ENCODE data around the gene OLFM2. TPM values are rescaled to one million over a fixed set of nuclear protein-coding genes. Genes with fewer than 3 reads are reported as not detected.

The OLFM2 gene
- total and polyA plus RNA-seq, 2 experiments from 2014 or later, result 58.1 to 117 TPM

DNA sequence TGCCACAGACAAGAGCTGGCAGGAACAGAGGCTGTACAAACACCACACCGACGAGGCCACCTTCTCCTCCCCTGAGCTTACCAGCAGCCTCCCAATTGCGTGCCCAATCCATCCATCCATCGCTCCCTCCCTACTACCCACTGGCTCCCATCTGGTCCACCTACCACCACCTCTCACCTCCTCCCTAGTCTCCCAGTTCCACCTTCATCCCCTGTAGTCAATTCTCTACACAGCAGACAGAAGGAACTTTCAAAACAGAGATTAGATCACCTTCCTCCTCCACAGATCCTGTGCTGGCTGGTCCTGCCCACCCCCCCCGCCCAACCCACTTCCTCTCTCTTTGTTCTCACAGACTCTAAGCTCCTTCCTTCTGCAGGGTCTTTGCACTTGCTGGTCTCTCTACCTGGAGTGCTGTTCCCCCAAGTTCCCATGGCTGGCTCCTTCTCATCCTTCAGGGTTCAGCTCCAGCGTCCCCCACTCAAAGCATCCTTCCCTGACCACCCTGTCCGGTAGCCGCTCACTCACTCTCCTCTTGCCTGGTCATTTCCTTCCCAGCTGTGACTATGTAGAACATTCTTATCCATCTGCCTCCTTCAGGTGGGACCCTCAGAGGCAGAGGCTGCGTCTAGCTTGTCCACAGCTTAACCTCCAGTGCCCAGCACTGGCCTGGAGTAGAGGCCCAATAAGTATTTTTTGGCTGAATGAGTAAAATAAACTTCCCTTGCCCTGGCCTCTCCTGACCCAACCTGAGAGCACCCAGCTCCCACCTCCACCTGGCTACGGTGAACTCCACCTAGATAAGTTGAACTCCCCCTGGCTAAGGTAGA lies 78.2 kb downstream of the OLFM2 start:
- Mint-ChIP-seq H3K36me3 (ENCODE audit: low read depth) (peaks cover 36% of the 10 kb centered on the region; the same call in 2 of the 3 replicates), H3K27me3 (ENCODE audit: insufficient read depth, low read depth, poor library complexity) (peaks cover 11% of the 10 kb centered on the region), H3K27ac (no peak overlapping the region), H3K4me1 (no peaks in the 10 kb centered on the region), H3K9me3 (no peaks in the 10 kb centered on the region), H3K4me3 (no peak overlapping the region)
- Histone ChIP-seq H3K9me2 (ENCODE audit: insufficient read depth) (no peaks in the 10 kb centered on the region), H3K27ac (ENCODE audit: low read depth) (no peak overlapping the region), H3K79me2 (replicated peaks; ENCODE audit: insufficient read depth) (no peaks in the 10 kb centered on the region), H3K27me3 (ENCODE audit: insufficient read depth) (no peaks in the 10 kb centered on the region), H4K20me1 (replicated peaks; ENCODE audit: insufficient read depth) (peaks cover 12% of the 10 kb centered on the region; the same call in 1 of the 2 replicates), H3K36me3 (ENCODE audit: insufficient read depth) (no peaks in the 10 kb centered on the region; the same call in 1 of the 2 replicates), H3K4me3 (no peak overlapping the region), H3K4me2 (no peak overlapping the region), H3F3A (replicated peaks; ENCODE audit: low read depth) (no peaks in the 10 kb centered on the region), H3K4me1 (ENCODE audit: insufficient read depth) (no peaks in the 10 kb centered on the region), H2AFZ (no peak overlapping the region)
- no peak for DNase-seq (ENCODE audit: low spot score)
- TF ChIP-seq, protein P1, sequence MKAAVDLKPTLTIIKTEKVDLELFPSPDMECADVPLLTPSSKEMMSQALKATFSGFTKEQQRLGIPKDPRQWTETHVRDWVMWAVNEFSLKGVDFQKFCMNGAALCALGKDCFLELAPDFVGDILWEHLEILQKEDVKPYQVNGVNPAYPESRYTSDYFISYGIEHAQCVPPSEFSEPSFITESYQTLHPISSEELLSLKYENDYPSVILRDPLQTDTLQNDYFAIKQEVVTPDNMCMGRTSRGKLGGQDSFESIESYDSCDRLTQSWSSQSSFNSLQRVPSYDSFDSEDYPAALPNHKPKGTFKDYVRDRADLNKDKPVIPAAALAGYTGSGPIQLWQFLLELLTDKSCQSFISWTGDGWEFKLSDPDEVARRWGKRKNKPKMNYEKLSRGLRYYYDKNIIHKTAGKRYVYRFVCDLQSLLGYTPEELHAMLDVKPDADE (IDR thresholded peaks at IDR 0.05), result no peak
- TF ChIP-seq STAT1 (IDR thresholded peaks at IDR 0.05; ENCODE audit: unreplicated experiment) (no peak), POLR2AphosphoS5 (IDR thresholded peaks at IDR 0.05; ENCODE audit: low read depth) (no peak)
- TF ChIP-seq, protein P2, sequence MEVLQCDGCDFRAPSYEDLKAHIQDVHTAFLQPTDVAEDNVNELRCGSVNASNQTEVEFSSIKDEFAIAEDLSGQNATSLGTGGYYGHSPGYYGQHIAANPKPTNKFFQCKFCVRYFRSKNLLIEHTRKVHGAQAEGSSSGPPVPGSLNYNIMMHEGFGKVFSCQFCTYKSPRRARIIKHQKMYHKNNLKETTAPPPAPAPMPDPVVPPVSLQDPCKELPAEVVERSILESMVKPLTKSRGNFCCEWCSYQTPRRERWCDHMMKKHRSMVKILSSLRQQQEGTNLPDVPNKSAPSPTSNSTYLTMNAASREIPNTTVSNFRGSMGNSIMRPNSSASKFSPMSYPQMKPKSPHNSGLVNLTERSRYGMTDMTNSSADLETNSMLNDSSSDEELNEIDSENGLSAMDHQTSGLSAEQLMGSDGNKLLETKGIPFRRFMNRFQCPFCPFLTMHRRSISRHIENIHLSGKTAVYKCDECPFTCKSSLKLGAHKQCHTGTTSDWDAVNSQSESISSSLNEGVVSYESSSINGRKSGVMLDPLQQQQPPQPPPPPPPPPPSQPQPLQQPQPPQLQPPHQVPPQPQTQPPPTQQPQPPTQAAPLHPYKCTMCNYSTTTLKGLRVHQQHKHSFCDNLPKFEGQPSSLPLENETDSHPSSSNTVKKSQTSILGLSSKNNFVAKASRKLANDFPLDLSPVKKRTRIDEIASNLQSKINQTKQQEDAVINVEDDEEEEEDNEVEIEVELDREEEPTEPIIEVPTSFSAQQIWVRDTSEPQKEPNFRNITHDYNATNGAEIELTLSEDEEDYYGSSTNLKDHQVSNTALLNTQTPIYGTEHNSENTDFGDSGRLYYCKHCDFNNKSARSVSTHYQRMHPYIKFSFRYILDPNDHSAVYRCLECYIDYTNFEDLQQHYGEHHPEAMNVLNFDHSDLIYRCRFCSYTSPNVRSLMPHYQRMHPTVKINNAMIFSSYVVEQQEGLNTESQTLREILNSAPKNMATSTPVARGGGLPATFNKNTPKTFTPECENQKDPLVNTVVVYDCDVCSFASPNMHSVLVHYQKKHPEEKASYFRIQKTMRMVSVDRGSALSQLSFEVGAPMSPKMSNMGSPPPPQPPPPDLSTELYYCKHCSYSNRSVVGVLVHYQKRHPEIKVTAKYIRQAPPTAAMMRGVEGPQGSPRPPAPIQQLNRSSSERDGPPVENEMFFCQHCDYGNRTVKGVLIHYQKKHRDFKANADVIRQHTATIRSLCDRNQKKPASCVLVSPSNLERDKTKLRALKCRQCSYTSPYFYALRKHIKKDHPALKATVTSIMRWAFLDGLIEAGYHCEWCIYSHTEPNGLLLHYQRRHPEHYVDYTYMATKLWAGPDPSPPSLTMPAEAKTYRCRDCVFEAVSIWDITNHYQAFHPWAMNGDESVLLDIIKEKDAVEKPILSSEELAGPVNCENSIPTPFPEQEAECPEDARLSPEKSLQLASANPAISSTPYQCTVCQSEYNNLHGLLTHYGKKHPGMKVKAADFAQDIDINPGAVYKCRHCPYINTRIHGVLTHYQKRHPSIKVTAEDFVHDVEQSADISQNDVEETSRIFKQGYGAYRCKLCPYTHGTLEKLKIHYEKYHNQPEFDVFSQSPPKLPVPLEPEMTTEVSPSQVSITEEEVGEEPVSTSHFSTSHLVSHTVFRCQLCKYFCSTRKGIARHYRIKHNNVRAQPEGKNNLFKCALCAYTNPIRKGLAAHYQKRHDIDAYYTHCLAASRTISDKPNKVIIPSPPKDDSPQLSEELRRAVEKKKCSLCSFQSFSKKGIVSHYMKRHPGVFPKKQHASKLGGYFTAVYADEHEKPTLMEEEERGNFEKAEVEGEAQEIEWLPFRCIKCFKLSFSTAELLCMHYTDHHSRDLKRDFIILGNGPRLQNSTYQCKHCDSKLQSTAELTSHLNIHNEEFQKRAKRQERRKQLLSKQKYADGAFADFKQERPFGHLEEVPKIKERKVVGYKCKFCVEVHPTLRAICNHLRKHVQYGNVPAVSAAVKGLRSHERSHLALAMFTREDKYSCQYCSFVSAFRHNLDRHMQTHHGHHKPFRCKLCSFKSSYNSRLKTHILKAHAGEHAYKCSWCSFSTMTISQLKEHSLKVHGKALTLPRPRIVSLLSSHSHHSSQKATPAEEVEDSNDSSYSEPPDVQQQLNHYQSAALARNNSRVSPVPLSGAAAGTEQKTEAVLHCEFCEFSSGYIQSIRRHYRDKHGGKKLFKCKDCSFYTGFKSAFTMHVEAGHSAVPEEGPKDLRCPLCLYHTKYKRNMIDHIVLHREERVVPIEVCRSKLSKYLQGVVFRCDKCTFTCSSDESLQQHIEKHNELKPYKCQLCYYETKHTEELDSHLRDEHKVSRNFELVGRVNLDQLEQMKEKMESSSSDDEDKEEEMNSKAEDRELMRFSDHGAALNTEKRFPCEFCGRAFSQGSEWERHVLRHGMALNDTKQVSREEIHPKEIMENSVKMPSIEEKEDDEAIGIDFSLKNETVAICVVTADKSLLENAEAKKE (CRISPR knock-in tag; IDR thresholded peaks at IDR 0.05), result no peak
- ATAC-seq, result no peak
